HEK293T (cell line): ENCODE measurements around the gene CORO2B.

ENCODE experiments used
- BHLHE40 ChIP-seq: fragments of 450-650 bp; IDR thresholded peaks from 2 replicates; pipeline ENCODE4 v1.6.1; 2016; ENCODE audit warnings: mild to moderate bottlenecking, moderate library complexity, borderline replicate concordance
- FOXA1 ChIP-seq: fragments of 450-650 bp; IDR thresholded peaks from 2 replicates; pipeline ENCODE4 v1.6.1; 2016; ENCODE audit warnings: mild to moderate bottlenecking
- HDGF ChIP-seq: fragments of 450-650 bp; IDR thresholded peaks from 2 replicates; pipeline ENCODE4 v1.6.1; 2017; ENCODE audit warnings: antibody characterized with exemption, borderline replicate concordance
- SUZ12 ChIP-seq: fragments of 450-650 bp; IDR thresholded peaks from 2 replicates; pipeline ENCODE4 v1.6.1; 2016; ENCODE audit warnings: mild to moderate bottlenecking
- ZNF384 ChIP-seq: fragments of 450-650 bp; IDR thresholded peaks from 2 replicates; pipeline ENCODE4 v1.6.1; 2016

DNA sequence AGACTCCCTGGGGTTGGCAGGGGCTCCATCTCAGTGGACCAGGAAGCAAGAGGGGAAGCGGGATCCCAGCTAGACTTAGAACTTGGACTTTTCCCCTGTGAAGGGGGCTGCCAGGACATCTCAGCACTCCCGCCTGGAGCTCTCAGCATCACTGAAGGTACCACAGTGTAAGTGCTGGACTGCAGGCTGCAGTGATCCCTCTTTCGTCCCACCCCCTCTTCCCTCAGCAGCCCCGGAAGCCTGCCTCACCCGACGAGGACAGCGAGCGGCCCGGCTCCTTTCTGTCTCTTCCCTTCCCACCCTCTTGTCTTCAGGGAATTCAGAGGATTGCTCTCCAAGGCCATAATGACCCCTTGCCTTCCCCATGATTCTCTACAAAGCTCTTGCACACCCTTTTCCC is 147.5 kb downstream of the CORO2B start:
- no peak for TF ChIP-seq ZNF384
- no peak for TF ChIP-seq BHLHE40
- TF ChIP-seq SUZ12, result no peak
- TF ChIP-seq HDGF, result no peak
- no peak for TF ChIP-seq FOXA1
